ENCODE results near the gene MRGPRX2. TPM values are rescaled to one million over a fixed set of nuclear protein-coding genes. Genes with fewer than 3 reads are reported as not detected.

The MRGPRX2 gene
- total RNA-seq, 1 donor from 2014 or later = not detected

DNA sequence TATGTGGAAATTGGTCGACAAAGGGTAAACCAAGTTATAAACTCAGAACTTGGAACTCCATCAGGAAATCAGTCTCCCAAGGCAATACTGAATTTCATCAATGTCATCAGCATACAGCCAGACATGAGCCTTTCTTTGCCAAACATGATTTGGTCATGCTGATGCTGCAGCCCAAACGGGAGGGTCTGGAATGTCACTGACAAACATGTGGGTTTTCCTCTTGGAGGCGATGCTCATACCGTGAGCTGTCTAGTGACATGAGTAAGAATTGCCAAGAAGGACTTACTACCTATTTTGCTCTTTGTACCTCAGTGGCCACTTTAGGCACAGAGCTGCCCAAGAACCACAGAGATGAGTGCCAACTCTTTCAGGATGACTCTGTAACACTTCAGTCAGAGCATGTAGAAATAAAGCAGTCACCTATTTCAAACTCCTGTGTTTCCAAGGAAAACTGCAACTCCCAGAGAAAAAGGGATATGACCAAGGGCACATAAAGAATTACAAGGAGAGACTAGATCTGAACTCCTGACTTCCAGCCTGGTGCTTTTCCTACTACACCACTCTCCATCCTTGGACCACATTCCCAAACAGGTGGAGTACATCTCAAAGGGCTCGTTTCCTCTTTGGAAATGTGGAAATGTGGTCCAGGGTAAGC lies 24.3 kb upstream of the MRGPRX2 start:
- no peak for DNase-seq (ENCODE audit: low read depth, low spot score)
- H3K27me3 Mint-ChIP-seq (ENCODE audit: low read depth) = peaks cover 29% of the 10 kb centered on the region
- no peak overlapping the region for H3K4me3 Mint-ChIP-seq
- no peaks in the 10 kb centered on the region for H3K4me1 Mint-ChIP-seq
- peaks cover 7% of the 10 kb centered on the region for H3K9me3 Mint-ChIP-seq
- H3K36me3 Mint-ChIP-seq (ENCODE audit: low read depth) = no peaks in the 10 kb centered on the region
- H3K27ac Mint-ChIP-seq (ENCODE audit: unreplicated experiment) = no peak overlapping the region
- TF ChIP-seq, protein P1, sequence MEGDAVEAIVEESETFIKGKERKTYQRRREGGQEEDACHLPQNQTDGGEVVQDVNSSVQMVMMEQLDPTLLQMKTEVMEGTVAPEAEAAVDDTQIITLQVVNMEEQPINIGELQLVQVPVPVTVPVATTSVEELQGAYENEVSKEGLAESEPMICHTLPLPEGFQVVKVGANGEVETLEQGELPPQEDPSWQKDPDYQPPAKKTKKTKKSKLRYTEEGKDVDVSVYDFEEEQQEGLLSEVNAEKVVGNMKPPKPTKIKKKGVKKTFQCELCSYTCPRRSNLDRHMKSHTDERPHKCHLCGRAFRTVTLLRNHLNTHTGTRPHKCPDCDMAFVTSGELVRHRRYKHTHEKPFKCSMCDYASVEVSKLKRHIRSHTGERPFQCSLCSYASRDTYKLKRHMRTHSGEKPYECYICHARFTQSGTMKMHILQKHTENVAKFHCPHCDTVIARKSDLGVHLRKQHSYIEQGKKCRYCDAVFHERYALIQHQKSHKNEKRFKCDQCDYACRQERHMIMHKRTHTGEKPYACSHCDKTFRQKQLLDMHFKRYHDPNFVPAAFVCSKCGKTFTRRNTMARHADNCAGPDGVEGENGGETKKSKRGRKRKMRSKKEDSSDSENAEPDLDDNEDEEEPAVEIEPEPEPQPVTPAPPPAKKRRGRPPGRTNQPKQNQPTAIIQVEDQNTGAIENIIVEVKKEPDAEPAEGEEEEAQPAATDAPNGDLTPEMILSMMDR (conservative IDR thresholded peaks at IDR 0.05) = no peak

GRCh38 chr11:19083166-19083565 lies 22.6 kb upstream of the MRGPRX2 start:
- TF ChIP-seq, protein P1 (conservative IDR thresholded peaks at IDR 0.05) = no peak
- Mint-ChIP-seq H3K27ac (ENCODE audit: unreplicated experiment) (no peak overlapping the region), H3K9me3 (peaks cover 3% of the 10 kb centered on the region), H3K27me3 (ENCODE audit: low read depth) (peaks cover 29% of the 10 kb centered on the region), H3K4me1 (no peaks in the 10 kb centered on the region), H3K36me3 (ENCODE audit: low read depth) (no peaks in the 10 kb centered on the region), H3K4me3 (no peak overlapping the region)
- DNase-seq (ENCODE audit: low read depth, low spot score) = no peak

DNA sequence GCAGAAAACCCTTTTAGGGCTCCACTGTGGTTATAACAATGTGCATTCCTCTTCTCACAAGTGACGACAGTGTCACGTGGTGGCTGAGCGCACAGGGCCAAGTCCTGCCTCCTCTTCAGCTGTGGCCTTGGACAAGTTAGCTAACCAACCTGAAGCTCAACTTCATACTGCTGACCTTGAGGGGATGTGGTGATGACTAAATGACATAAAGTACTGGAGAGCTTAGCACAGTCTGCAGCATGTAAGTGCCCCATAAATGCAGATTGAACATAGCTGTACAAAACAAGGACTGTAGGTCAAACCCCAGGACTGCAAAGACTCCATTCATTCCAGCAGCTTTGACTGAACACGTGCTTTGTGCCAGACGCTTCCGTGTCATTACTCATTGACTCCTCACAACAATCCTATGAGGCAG lies 20.1 kb upstream of the MRGPRX2 start:
- Mint-ChIP-seq H3K4me3 (no peak overlapping the region), H3K27ac (ENCODE audit: unreplicated experiment) (no peak overlapping the region), H3K4me1 (no peaks in the 10 kb centered on the region), H3K27me3 (ENCODE audit: low read depth) (peaks cover 38% of the 10 kb centered on the region), H3K9me3 (no peaks in the 10 kb centered on the region), H3K36me3 (ENCODE audit: low read depth) (no peaks in the 10 kb centered on the region)
- TF ChIP-seq, protein P1 (conservative IDR thresholded peaks at IDR 0.05) = no peak
- DNase-seq (ENCODE audit: low read depth, low spot score) = no peak

GRCh38 chr11:19079643-19080440 lies 19.3 kb upstream of the MRGPRX2 start:
- TF ChIP-seq, protein P1 (conservative IDR thresholded peaks at IDR 0.05) = no peak
- Mint-ChIP-seq H3K27me3 (ENCODE audit: low read depth) (peaks cover 38% of the 10 kb centered on the region), H3K4me1 (no peaks in the 10 kb centered on the region), H3K36me3 (ENCODE audit: low read depth) (no peaks in the 10 kb centered on the region), H3K4me3 (no peak overlapping the region), H3K9me3 (no peaks in the 10 kb centered on the region), H3K27ac (ENCODE audit: unreplicated experiment) (no peak overlapping the region)
- no peak for DNase-seq (ENCODE audit: low read depth, low spot score)

- Mint-ChIP-seq H3K4me3 (no peak overlapping the region), H3K27me3 (ENCODE audit: low read depth) (peaks cover 36% of the 10 kb centered on the region), H3K9me3 (no peaks in the 10 kb centered on the region), H3K4me1 (no peaks in the 10 kb centered on the region), H3K27ac (ENCODE audit: unreplicated experiment) (no peak overlapping the region), H3K36me3 (ENCODE audit: low read depth) (no peaks in the 10 kb centered on the region)
- DNase-seq (ENCODE audit: low read depth, low spot score) = no peak
- TF ChIP-seq, protein P1 (conservative IDR thresholded peaks at IDR 0.05) = no peak
Measured at GRCh38 chr11:19077965-19078364, 17.4 kb upstream of the MRGPRX2 start.

Measured in neural crest cell (in vitro differentiated cells).